GM21723 (cell line): ENCODE results near the gene AGRN.
"Not testable (repeated sequence)": the region's sequence is repeated elsewhere in the genome, so short reads cannot be mapped to it uniquely, and the experiment has no call there.

ENCODE experiments used
- ATAC-seq: cut with Tn5 transposase; IDR thresholded peaks from one replicate; pipeline ENCODE4 v1.9.1; 2021; ENCODE audit warnings: mild to moderate bottlenecking, moderate library complexity; ENCODE audit not compliant: unreplicated experiment

Gene AGRN

DNA sequence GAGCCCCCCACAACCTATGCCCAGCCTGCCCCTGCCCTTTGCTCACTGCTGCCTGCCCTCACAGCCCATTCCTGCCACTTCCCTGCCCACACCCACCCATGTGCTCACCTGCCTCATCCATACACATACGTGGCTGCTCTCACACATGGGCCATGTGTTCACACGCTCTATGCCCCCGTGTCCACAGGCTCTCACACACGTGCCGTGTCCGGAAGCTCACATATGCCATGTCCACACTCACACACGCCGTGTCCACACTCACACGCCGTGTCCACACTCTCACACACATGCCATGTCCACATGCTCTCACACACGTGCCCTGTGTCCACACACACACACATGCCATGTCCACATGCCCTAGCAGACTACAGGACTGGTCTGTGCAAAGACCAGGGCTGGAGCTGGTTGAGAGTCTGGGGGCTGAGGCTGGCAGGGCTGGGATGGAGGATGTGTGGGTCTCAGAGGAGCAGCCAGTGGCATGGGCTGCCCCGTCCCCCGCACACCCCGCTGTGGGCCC, 54.8 kb downstream of the AGRN start:
- no peak for ATAC-seq

DNA sequence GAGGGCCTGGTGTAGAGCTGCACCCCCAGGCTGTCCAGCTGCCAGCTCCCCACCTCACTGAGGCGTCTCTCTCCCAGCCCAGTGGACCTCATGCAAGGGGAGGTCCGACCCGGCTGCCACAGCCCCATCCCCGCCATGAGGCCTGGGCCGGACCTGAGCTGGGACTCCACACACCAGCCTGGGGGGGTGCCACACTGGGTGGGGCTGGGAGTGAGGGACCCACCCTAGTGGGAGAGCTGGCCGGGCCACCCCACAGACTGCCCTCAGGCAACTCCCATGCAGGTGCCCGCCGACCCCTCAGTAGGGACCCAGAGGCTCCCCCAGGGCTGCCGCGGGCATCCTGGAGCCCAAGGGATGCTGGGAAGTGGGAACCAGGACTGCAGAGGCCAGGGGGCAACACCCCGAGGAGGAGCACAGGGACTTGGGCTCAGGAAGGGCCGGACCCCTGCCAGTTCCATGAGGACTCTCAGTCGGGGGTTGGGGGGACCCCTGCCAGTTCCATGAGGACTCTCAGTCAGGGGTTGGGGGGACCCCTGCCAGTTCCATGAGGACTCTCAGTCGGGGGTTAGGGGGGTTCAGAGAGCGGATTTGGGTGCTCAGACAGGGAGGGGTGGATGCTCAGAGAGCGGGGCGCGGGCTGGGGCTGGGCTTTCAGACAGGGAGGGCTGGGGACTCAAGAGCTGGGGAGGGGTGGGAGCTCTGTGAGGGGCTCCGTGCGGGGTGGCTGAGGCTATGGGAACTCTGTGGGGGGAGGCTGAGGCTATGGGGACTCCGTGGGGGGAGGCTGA, 55.4 kb downstream of the AGRN start:
- no peak for ATAC-seq

DNA sequence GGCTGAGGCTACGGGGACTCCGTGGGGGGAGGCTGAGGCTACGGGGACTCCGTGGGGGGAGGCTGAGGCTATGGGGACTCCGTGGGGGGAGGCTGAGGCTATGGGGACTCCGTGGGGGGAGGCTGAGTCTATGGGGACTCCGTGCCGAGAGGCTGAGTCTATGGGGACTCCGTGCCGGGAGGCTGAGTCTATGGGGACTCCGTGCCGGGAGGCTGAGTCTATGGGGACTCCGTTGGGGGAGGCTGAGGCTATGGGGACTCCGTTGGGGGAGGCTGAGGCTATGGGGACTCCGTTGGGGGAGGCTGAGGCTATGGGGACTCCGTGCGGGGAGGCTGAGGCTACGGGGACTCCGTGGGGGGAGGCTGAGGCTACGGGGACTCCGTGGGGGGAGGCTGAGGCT, 57.5 kb downstream of the AGRN start:
- ATAC-seq = not testable (repeated sequence)

DNA sequence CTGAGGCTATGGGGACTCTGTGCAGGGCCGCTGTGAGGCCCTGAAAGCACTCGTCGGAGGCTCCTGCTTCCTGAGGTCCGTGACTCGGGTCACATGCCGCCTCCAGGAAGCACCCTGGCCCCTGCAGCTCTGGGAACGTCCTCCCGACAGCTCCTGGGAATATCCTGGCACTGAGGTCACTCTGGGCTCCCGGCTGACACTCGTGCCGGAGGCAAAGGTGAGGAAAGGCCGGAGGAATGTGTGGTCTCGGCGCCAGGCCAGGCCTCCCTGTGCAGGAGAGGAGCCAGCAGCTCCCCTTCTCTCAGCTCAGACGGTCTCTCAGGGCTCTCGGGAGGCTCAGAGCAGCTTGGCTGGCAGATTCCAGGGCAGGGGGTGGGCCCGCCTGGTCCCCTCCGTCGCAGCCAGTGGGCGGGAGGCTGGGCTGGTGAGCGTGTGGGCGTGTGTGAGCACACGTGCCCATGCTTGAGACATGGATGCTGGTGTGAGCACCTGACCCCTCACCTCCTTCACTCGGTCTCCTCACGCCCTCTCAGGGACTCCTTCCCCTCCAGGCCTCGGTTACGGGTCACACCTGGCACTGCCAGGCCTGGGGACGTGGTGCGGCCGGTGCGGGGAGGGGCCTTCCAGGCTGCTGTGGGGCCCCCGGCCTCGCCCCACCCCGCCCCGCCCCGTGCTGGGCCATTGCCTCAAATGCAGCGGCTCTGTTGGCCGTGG, 59.6 kb downstream of the AGRN start:
- ATAC-seq = peak; percentile 56

DNA sequence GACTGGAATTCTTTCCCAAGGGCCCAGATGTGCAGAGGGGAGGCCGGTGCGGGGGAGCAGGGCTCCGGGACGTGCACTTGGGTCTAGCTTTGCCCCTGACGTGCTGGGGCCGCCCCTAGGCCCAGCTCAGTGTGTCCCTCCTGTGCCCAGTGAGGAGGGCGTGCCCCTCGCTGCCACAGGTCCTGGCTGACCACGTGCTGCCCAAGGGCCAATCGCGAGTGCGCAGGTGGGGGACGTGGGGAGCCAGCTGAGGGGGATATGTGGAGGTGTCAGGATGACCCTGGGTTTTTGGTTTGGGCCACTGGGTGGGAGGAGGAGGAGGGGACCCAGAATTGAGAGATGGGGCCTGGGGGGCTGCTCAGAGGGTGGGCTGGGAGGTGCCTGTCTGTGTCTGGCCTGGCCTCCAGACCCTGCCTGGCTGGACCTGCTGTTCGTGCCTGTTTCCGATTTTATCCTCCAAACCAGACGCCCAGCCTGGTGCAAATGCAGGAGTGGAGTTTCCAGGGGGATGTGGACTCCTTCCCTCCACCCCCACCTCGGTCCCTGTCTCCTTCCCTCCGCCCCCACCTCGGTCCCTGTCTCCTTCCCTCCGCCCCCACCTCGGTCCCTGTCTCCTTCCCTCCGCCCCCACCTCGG, 60.3 kb downstream of the AGRN start:
- ATAC-seq = peak; percentile 46

DNA sequence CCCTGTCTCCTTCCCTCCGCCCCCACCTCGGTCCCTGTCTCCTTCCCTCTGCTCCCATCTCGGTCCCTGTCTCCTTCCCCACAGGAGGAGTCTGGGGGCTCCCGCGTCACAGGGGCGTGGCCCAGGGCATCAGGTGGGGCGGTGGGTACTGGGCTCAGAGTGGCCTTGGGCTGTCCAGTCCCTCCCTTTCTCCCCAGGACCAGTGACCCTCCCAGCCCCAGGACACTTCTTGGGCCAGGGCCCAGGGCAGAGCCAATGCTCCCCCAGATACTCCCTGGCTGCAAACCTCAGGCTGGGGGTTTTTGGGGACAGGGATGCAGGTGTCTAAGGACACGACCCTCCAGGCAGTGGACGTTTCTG, 61.0 kb downstream of the AGRN start:
- ATAC-seq = no peak

DNA sequence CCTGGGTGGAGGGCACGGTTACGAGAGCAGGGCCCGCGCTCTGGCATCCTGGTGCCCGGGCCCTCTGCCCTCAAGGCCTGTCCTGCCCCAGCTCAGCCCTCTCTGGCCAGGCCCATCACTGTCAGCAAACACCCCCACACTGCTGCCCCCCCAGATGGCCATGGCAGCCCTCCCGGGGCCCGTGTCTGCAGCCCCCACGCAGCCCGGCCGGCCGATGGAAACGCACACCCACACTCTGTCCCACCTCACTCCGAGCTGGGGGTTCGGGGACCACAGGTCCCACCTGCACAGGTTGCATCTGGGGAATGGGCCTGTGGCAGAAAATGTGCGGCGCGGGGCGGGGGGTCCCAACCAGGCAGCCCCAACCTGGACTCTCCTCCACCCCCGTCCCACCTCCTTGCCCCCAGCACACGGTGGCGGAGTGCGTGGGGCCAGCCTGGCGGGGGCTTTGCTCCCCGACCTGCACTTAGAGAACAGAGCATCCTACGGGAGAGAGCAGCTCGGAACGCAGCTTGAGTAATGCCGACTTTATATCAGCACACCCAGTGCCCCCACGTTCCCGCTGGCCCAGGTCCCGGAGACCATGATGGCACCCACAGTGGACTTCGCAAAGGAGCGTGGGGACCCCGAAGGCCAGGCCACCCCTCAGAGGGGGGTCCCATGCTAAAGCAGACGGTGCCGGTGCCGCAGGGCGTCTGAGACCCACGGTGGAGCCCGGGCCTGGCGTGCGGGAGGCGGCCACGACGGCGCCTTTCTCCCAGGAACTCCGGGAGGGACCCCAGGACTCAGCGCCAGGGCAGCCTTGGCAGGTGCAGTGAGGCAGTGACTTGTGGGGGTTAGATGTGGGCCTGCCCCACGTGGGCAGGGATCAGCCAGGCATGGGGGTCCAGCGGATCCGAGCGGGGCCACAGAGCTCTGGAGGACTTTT, 61.7 kb downstream of the AGRN start:
- no peak for ATAC-seq

DNA sequence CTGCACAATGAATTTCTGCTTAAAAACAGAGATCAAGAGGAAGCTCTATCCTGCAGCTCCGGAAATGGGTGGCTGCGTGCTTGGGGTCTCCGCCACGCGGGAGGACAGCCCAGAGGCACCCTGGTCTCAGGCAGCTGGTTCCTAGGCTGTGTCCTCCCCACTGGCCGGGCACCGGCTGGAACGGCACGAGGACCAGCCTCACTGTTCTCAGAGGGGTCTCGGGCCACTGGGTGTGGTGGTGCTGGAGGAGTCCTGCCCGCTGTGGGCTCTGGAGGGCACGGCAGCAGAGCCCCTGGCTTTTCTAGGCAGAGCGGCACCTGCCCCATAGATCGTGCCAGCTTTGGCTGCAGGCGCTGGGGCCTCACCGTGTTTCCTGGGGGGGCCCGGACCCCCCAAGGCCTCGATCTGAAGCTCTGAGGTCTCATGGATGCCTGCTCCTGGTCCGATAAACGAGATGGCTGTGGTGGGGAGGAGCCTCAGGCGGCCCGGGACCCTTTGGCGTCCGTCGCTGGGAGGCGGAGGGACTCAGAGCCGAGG, 62.4 kb downstream of the AGRN start:
- ATAC-seq = no peak

DNA sequence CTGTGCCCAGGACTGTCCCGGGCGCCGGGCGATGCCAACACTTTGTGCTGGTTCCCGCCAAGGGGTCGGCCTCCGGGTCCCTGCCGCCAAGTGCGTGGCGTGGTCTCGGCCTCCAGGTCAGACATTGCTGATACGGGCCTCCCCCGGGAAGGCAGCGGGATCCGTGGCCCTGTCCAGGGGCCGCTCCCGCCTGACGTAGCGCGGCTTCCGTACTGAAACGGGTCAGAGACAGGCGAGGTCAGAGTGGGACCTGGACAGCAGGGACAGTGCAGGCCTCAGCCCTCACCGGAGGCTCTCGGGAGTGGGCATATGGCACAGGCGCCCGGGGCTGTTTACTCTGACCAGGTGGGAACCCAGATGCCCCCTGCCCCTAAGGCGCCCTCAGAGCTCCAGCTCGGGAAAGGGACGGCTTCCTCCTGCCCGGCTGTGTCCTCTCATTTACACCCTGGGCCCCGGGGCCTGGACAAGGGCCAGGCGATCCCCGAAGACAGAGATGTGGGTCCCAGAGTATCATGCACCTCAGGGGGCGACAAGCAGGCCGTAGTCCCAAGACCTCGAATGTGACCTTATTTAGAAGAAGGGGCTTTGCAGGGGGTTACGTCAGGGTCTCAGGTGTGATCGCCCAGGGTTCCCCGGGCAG, 63.0 kb downstream of the AGRN start:
- ATAC-seq = no peak

DNA sequence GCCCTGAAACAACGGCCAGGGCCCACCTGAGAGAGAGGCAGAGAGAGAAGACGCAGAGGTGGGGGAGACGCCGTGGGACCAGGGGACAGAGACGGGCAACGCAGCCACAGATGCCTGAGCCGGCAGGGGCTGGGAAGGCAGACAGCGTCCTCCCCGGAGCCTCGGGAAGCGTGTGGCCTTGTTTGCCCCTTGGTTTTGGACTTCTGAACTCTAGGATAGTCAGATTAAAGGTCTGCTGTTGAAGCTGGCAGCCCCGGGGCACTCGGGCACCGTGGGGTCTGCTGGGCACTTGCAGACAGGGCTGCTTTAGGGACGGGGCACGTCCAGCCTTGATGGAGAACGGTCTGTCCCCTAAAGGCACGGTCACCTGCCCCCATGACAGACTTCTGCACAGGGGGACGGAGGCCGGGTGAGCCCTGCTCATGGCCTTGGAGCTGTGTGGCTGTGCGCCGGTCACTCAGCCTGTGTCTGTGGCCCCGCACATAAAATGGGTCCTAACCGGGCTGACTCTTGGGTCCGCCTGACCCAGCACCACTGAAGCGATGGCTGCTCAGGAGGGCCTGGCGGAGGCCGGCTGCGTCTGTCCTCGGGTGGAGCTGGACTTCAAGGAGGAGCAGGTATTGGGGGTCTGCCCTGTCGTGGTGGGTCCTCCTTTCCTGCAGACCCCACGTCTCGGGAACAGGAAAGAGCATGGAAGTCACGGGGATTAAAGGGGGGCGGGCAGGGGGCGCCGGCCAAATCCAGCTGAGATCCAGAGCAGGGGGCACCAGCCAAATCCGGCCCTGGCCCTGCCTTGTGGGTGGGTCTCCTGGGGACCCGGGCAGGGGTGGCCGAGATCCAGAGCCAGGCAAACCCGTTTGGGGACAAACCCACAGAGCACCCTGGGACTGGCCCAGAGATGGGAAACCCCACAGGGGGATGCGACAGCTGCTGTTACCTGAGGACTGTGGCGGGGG, 63.8 kb downstream of the AGRN start:
- no peak for ATAC-seq

DNA sequence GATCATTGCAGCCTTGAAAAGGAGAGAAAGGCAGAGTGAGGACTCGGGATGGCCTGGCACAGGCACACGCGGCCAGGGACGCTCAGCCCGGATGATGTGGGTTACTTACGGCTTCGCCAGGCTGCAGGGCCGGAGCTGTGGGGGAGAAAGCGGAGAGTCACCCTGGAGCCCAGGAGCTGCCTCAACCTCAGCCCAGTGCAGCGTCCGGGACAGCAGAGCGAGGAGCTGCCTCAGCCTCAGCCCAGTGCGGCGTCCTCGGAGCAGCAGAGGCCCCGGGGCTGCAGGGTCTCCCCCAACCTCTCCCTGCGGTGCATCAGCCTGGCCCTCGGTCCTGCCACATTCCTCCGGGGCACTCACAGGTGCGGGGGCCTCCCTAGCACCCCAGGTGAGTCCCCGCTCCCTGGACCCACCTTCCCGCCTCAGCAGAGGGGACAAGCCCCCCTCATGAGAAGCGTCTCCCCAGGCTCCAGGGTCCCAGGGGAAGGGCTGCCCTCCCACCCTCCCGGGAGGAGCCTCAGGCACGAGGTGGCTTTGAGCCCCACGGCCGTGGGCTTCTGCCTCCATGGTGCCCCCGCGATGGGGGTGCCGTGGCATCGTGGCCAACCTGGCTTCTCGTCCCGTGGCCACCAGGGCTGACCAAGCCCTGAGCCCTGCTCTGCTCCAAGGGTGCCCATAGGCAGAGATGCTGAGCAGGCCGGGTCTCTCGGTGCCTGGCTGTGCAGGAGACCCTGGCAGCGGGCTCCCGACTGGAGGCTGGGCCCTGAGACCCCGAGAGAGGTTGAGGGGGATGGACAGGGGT, 64.7 kb downstream of the AGRN start:
- ATAC-seq = no peak

DNA sequence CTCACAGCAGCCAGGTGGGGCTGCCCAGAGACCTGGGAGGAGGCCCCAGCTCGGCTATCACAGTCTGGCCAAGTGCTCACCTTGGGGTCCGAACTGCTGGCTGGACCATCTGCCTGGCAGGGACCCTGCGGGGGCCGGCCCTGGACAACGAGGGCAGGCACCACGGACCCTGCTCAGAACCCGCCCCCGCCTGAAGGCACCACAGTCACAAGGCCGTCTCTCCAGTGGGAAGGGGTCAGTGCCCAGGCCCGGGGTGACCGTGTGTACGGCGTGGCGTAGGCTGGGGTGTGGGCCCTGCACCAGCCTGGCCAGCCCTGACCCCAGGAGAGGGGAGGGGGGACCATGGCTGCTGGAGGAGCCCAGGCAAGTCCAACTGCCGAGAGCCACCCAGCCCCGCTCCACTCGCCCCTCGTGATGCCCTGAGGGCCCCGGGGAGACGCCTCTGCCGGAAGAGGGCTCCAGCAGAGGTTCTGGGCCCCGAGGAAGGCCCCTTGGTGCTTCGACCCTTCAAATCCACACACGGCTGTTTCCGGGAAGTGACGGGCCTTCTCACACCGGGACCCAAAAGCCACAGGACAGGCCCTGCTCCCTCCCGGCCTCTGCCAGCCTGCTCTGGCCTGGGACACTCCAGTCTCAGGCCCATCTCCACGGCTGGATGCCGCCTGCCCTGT, 65.4 kb downstream of the AGRN start:
- ATAC-seq = no peak

DNA sequence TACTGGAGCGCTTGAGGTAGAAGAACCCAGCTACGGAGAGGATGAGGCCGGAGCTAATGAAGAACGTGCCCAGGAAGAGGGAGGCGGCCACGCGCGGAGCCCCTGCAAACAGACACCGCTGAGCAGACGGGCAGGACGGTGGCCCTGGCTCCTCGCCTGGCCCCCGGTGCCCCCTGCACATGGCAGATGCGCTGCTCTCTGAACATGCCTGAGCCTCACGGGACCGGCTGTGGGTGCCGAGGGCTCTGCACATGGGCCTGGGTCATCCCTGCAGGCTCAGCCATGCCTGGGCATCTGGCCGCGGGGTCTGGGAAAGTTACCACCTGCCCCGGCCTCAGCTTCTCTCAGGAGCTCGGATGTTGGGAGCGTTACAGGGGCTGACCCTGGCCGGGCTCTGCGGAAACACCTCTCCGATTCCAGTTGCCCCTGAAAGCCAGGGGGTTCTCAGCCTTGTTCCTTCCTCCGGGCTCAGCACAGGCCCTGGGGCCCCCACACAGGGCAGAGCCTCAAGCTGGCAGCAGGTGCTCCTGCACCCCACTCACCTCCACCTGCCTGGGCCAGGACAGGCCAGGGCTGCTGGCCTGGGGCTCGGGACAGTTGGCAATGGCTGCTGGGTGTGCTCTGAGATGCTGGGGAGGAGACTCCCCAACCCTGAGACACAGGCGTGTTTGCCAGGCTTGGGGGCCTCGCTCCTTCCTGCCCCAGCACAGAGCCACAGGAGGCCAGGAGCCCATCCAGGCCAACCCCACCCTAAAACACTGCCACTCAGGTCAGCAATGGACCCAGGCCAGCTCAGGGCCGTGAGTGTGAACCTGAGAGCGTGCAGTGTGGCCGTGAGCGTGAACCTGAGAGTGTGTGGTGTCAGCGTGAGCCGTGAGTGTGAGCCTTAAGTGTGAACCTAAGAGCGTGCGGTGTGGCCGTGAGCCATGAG, 66.3 kb downstream of the AGRN start:
- no peak for ATAC-seq

DNA sequence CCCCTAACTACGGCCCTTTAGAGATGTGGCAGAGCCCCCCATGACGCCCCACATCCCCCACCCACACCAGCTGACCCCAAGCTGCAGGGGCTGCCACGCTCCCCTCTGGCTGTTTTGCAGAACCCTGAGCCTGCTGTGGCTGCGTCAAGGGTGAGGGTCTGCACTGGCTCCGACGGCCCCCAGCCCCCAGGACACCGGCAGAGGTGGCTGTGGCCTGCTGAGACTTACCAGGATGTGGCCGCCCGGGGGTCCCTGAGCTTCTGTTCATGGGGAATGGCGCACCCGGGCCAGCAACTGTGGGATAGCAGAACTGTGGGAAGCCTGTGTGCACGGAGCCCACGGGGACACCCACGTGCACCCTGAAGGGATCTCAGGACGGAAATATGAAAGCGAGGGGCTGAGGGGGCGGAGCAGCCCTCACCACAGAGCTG, 67.0 kb downstream of the AGRN start:
- no peak for ATAC-seq

DNA sequence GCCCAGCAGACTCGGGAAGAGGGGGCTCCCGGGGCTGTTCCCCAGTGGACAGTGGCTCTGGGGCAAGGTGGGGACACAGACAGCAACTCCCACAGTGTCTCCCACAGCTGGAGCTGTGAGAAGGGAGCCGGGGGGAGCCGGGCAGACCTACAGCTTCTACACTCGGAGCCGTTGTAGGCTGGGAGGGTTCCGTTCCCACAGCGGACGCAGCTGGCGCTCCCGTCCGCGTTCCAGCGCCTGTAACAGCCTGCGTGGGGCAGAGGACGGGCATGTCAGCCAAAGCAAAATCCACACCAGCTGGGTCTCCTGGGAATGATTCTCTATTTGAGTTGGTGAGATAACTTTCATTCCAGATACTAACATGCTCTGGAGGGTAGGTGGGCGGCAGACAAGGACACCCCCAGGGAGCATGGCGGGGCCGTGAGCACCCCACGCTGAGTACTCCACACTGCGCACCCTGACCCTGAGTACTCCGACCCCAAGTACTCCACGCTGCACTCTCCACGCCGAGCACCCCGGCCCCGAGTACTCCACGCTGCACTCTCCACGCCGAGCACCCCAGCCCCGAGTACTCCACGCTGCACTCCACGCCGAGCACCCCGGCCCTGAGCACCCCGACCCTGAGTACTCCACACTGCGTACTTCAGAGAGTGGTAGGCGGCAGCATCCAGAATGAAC, 67.6 kb downstream of the AGRN start:
- ATAC-seq = no peak
